ENCODE data around the gene TRDMT1.

The TRDMT1 gene

GRCh38 chr10:17209302-17209701, 7.8 kb upstream of the TRDMT1 start:
- DNase-seq, result no peak

GRCh38 chr10:17208476-17208875, 7.0 kb upstream of the TRDMT1 start:
- DNase-seq, result no peak

GRCh38 chr10:17206210-17206709, 4.8 kb upstream of the TRDMT1 start:
- no peak for DNase-seq

- DNase-seq, result no peak
Measured at GRCh38 chr10:17203416-17203815, 1.9 kb upstream of the TRDMT1 start.

GRCh38 chr10:17202999-17203398, 1.5 kb upstream of the TRDMT1 start:
- DNase-seq, result no peak

GRCh38 chr10:17202506-17202905, 1.0 kb upstream of the TRDMT1 start:
- no peak for DNase-seq

GRCh38 chr10:17201794-17202116, 283 bp upstream of the TRDMT1 start:
- no peak for DNase-seq

GRCh38 chr10:17200001-17200911, 1.2 kb downstream of the TRDMT1 start:
- DNase-seq, result no peak

- DNase-seq, result no peak
Measured at GRCh38 chr10:17199351-17199804, 2.1 kb downstream of the TRDMT1 start.

GRCh38 chr10:17196573-17196972, 4.9 kb downstream of the TRDMT1 start:
- no peak for DNase-seq

- DNase-seq, result no peak
Measured at GRCh38 chr10:17196045-17196444, 5.4 kb downstream of the TRDMT1 start.

- DNase-seq, result no peak
Measured at GRCh38 chr10:17195083-17195482, 6.4 kb downstream of the TRDMT1 start.

GRCh38 chr10:17190602-17191001, 10.9 kb downstream of the TRDMT1 start:
- DNase-seq, result no peak

- DNase-seq, result no peak
Measured at GRCh38 chr10:17188644-17189172, 12.8 kb downstream of the TRDMT1 start.

- DNase-seq, result no peak
Measured at GRCh38 chr10:17185873-17186272, 15.6 kb downstream of the TRDMT1 start.

GRCh38 chr10:17183110-17183509, 18.4 kb downstream of the TRDMT1 start:
- DNase-seq, result no peak

GRCh38 chr10:17181751-17182150, 19.7 kb downstream of the TRDMT1 start:
- no peak for DNase-seq

- DNase-seq, result no peak
Measured at GRCh38 chr10:17181110-17181509, 20.4 kb downstream of the TRDMT1 start.

- no peak for DNase-seq
Measured at GRCh38 chr10:17179002-17179401, 22.5 kb downstream of the TRDMT1 start.

GRCh38 chr10:17178006-17178405, 23.5 kb downstream of the TRDMT1 start:
- no peak for DNase-seq

GRCh38 chr10:17177014-17177413, 24.5 kb downstream of the TRDMT1 start:
- no peak for DNase-seq

GRCh38 chr10:17176091-17176490, 25.4 kb downstream of the TRDMT1 start:
- DNase-seq, result no peak

- no peak for DNase-seq
Measured at GRCh38 chr10:17175551-17175950, 25.9 kb downstream of the TRDMT1 start.

GRCh38 chr10:17174626-17175025, 26.8 kb downstream of the TRDMT1 start:
- no peak for DNase-seq

All from NCI-H1694 (cell line).